BJ (cell line): ENCODE data around the gene LYRM4. TPM values are rescaled to one million over a fixed set of nuclear protein-coding genes. Genes with fewer than 3 reads are reported as not detected.

ENCODE experiments used
- CTCF ChIA-PET: fragments of 350-600 bp; formaldehyde crosslinking; extraction: SDS; loops from one replicate; lab custom pipeline; 2021; ENCODE audit warnings: antibody characterized with exemption, inconsistent platforms; lab: Yijun Ruan, JAX
- POLR2A ChIA-PET: fragments of 300-600 bp; sonication (Branson Sonifier 250); formaldehyde crosslinking; extraction: SDS; loops from one replicate; lab custom pipeline; 2021; ENCODE audit warnings: antibody characterized with exemption; lab: Charles Lee
- DNase-seq: peaks from one replicate; pipeline ENCODE4 v3.0.0-alpha.2; 2011; ENCODE audit warnings: low read depth
- H3K27me3 ChIP-seq: 2 replicates; pipeline ENCODE4 v1.6.0; 2011; ENCODE audit warnings: low read length; ENCODE audit not compliant: control insufficient read depth, insufficient read depth
- H3K36me3 ChIP-seq: 2 replicates; pipeline ENCODE4 v1.5.1; 2011; ENCODE audit warnings: low read length; ENCODE audit not compliant: control insufficient read depth, insufficient read depth
- H3K4me3 ChIP-seq: 2 replicates; pipeline ENCODE4 v1.5.1; 2011; ENCODE audit warnings: low read depth, mild to moderate bottlenecking, control low read depth, low read length
- CTCF ChIP-seq: IDR thresholded peaks from 2 replicates; pipeline ENCODE4 v1.5.1; 2011; ENCODE audit warnings: low read depth, mild to moderate bottlenecking, control low read depth, inconsistent platforms, low read length, moderate library complexity; ENCODE audit not compliant: insufficient read depth
- polyA plus RNA-seq: library from polyadenylated mRNA; depleted of rRNA; stranded (reverse); fragments of >200 nt; gene quantifications from 2 replicates; pipeline ENCODE4 v1.2.3, GENCODE V29; 2011

LYRM4 gene
- polyA plus RNA-seq, 1 experiment = 29.0 TPM

DNA sequence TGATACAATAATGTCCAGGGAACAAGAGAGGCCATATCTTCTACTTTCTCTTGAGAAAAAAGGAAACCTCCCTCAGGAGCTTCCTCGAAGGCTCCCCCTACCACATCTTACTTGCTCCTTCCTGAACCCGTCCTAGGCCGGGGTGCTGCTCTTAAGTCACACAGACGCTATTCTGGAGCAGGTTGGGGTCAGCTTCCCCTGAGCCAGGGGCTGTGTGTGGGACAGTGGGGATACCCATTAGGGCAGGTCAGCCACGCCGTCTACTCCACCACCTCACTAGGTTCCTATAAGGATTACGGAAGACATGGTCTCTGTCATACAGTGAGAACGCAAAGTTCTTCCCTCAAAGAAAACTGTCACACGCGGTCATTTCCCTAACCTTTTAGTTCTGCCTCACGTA, 183.8 kb downstream of the LYRM4 start:
- DNase-seq = no peak
- POLR2A ChIA-PET = no interaction called here
- H3K4me3 ChIP-seq = no peak overlapping the region
- CTCF ChIA-PET = interaction anchor here (0.6 kb wide), 1 partner anchor 72 kb away, joined by 3 read pairs; no protein-coding TSS in a partner anchor
- H3K36me3 ChIP-seq = no peaks in the 10 kb centered on the region
- no peak for TF ChIP-seq CTCF
- H3K27me3 ChIP-seq = no peaks in the 10 kb centered on the region

DNA sequence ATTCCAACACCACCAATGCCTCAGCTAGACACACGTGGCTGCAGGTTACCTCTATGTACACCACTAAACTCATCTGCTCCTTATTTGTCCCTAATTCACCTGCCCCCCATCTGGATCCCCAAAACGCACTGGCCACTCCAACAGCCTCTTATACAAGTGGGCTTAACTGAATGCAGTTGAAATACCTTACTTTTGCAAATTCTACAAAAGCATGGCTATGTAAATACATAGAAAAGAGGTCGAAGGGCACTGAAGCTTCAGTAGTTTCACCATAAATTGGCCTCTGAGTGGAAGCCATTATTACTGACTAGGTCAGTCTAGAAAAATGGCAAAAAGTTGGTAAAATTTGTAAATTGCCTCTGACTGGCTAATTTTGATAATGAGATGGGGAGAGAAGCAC, 186.8 kb downstream of the LYRM4 start:
- DNase-seq = no peak
- CTCF ChIA-PET = no interaction called here
- no peak for TF ChIP-seq CTCF

GRCh38 chr6:5072440-5072839, 188.3 kb downstream of the LYRM4 start:
- POLR2A ChIA-PET = no interaction called here
- CTCF ChIA-PET = no interaction called here
- Histone ChIP-seq H3K27me3 (no peaks in the 10 kb centered on the region), H3K4me3 (no peak overlapping the region), H3K36me3 (no peaks in the 10 kb centered on the region)
- TF ChIP-seq CTCF = no peak
- no peak for DNase-seq

More for the DNA sequence above, 186.8 kb downstream of the LYRM4 start:
- H3K27me3 ChIP-seq = no peaks in the 10 kb centered on the region
- no peaks in the 10 kb centered on the region for H3K36me3 ChIP-seq
- POLR2A ChIA-PET = interaction anchor here (0.7 kb wide), 1 partner anchor 382 kb away, joined by 11 read pairs; no protein-coding TSS in a partner anchor
- no peak overlapping the region for H3K4me3 ChIP-seq

- Histone ChIP-seq H3K36me3 (no peaks in the 10 kb centered on the region), H3K4me3 (no peak overlapping the region), H3K27me3 (no peaks in the 10 kb centered on the region)
- no peak for DNase-seq
- CTCF ChIA-PET = interaction anchor here (1.1 kb wide), 1 partner anchor 13 kb away, joined by 3 read pairs; no protein-coding TSS in a partner anchor
- TF ChIP-seq CTCF = no peak
- POLR2A ChIA-PET = no interaction called here
Observed at GRCh38 chr6:5071216-5071615, 189.5 kb downstream of the LYRM4 start.

DNA sequence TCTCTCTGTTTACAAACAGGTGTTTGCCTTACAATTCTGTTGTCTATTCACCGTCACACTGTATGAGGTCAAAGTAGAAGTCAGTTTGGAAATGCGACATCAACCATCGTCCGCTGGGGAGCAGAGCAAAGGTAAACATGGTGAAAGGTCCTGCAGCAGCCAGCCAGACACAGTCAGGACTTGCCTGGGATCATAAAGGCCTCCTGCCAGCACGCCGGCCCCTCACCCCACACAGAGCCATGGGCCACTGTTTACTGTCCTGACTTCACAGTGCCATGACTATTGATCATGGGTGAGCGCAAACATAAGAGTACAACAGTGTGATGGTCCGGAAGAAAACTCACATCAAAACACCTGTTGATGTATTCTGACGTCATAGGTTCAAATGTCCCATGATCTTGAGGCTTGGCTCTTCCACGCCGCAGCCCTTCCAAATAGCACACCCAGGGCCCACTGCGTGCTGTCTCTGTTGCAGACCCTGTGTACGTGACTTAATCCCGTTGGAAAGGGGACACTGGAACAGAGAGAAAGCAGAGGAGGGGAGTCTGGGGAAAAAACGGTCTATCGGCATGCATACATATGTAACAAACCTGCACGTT, 192.5 kb downstream of the LYRM4 start:
- CTCF ChIA-PET = no interaction called here
- Histone ChIP-seq H3K27me3 (no peaks in the 10 kb centered on the region), H3K36me3 (no peaks in the 10 kb centered on the region), H3K4me3 (no peak overlapping the region)
- DNase-seq = no peak
- POLR2A ChIA-PET = no interaction called here
- TF ChIP-seq CTCF = no peak
